GM12874 (cell line): ENCODE results near the gene PARP6.

Experiments
- CTCF ChIP-seq: IDR thresholded peaks from 2 replicates; pipeline ENCODE4 v1.5.1; 2011; ENCODE audit warnings: low read depth, mild to moderate bottlenecking, control low read depth, low read length, moderate library complexity; ENCODE audit not compliant: insufficient read depth

Gene PARP6

GRCh38 chr15:72207558-72208085 lies 64.7 kb downstream of the PARP6 start:
- TF ChIP-seq CTCF: no peak

GRCh38 chr15:72206677-72207000 lies 65.7 kb downstream of the PARP6 start:
- TF ChIP-seq CTCF: no peak

- no peak for TF ChIP-seq CTCF
These were observed 66.3 kb downstream of the PARP6 start for GRCh38 chr15:72205896-72206676.

- no peak for TF ChIP-seq CTCF
These were observed 67.1 kb downstream of the PARP6 start for GRCh38 chr15:72205273-72205672.

- TF ChIP-seq CTCF: no peak
These were observed 68.9 kb downstream of the PARP6 start for GRCh38 chr15:72203507-72203837.

- TF ChIP-seq CTCF: no peak
These were observed 69.4 kb downstream of the PARP6 start for GRCh38 chr15:72202801-72203506.

GRCh38 chr15:72202302-72202701 lies 70.1 kb downstream of the PARP6 start:
- TF ChIP-seq CTCF: no peak
